Endothelial cell of hepatic sinusoid (primary cell): ENCODE data around the gene ZNF765.
"Not testable (repeated sequence)": the region's sequence is repeated elsewhere in the genome, so short reads cannot be mapped to it uniquely, and the experiment has no call there.

Experiments used
- in situ Hi-C: cut with HindIII; loops from 2 replicates; pipeline ENCODE4 v1.10.0; 2017; ENCODE audit warnings: low sequenced_read_pairs

Gene ZNF765

GRCh38 chr19:53420520-53421315 is 25.8 kb downstream of the ZNF765 start:
- in situ Hi-C loops = not testable (repeated sequence)

- in situ Hi-C loops = no loop called here
Measured at GRCh38 chr19:53422551-53422950, 27.6 kb downstream of the ZNF765 start.

- in situ Hi-C loops = not testable (repeated sequence)
Measured at GRCh38 chr19:53423074-53423473, 28.1 kb downstream of the ZNF765 start.

GRCh38 chr19:53423680-53424079 is 28.7 kb downstream of the ZNF765 start:
- in situ Hi-C loops = not testable (repeated sequence)

- in situ Hi-C loops = no loop called here
Measured at GRCh38 chr19:53424968-53425597, 30.1 kb downstream of the ZNF765 start.

DNA sequence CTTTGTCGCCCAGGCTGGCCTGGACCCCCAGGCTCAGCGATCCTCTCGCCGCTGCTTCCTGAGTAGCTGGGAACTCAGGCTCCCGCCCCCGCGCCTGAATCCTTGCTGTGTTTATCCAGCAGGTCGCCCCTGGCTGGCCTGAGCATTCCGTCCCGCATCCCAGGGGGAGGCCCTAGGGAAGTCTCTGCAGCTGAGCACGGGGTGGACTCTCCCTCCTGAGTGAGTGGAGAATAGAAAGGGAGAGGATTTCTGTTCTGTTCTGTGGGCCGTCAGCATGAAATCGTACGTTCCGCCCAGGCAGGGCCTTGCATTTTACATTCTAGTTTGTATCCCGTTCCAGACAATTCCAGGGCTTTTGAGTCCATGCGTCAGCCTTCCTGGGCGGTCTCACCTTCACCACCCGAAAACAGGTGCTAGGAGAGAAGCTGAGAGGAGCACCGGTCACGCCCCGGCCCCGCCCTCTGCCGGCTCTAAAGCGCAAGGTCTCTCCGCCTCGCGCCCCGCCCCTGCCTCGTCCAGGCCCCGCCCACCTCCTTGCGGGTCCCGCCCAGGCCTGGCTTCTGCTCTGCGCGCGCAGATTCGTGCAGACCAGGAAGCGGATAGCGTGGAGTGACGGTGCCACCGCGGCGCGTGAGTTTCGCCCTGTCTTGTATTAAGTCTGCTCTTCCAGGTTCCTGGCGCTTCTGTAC is 36.6 kb downstream of the ZNF765 start, which contains the start of gene ZNF761:
Gene ZNF761 (plus strand): TSS at position 586 of the 689 bp plus-strand sequence. CDS start 15,285 bp downstream, outside the sequence.
- in situ Hi-C loops = no loop called here

- in situ Hi-C loops = no loop called here
Measured at GRCh38 chr19:53432088-53432661, 37.2 kb downstream of the ZNF765 start.

DNA sequence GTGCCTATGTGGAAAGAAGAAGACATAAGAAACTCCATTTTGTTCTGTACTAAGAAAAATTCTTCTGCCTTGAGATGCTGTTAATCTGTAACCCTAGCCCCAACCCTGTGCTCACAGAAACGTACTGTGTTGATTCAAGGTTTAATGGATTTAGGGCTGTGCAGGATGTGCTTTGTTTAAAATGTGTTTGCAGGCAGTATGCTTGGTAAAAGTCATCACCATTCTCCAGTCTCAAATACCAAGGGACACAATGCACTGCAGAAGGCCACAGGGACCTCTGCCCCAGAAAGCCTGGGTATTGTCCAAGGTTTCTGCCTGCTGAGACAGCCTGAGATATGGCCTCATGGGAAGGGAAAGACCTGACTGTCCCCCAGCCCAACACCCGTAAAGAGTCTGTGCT is 48.9 kb downstream of the ZNF765 start:
- in situ Hi-C loops = not testable (repeated sequence)

DNA sequence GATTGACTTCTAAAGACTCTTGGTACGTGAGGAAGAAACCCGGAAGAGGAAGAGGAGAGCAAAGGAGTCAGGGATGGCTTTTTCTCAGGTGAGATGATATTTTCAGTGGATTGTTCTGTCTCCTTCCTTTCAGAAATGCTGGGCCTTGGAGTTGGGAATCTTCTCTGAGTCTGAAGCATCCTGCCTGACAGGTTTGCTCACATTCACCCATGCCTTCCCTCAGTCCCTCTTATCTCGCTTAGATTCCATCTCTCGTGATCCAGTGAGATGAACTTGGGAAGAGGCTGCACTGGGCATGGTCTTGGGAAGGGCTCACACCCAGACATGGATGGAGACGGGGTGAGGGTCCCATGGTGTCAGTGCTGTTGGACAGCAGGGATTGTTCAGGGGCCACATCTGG is 52.2 kb downstream of the ZNF765 start:
- in situ Hi-C loops = not testable (repeated sequence)

- in situ Hi-C loops = no loop called here
Measured at GRCh38 chr19:53455828-53456227, 60.9 kb downstream of the ZNF765 start.

DNA sequence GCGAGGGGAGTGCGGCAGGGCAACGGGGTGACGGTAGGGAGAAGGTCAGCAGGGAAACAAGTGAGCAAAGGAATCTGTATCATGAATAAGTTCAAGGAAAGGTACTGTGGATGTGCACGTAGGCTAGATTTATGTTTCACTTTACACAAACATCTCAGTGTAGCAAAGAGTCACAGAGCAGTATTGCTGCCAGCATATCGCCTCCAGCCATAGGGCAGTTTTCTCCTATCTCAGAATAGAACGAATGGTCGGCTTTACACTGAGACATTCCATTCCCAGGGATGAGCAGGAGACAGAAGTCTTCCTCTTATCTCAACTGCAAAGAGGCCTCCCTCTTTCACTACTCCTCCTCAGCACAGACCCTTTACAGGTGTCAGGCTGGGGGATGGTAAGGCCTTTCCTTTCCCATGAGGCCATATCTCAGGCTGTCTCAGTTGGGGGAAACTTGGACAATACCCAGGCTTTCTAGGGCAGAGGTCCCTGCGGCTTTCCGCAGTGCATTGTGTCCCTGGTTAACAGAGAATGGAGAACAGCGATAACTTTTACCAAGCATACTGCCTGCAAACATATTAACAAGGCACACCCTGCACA is 65.3 kb downstream of the ZNF765 start:
- in situ Hi-C loops = not testable (repeated sequence)

- in situ Hi-C loops = no loop called here
Measured at GRCh38 chr19:53461866-53462265, 66.9 kb downstream of the ZNF765 start.

DNA sequence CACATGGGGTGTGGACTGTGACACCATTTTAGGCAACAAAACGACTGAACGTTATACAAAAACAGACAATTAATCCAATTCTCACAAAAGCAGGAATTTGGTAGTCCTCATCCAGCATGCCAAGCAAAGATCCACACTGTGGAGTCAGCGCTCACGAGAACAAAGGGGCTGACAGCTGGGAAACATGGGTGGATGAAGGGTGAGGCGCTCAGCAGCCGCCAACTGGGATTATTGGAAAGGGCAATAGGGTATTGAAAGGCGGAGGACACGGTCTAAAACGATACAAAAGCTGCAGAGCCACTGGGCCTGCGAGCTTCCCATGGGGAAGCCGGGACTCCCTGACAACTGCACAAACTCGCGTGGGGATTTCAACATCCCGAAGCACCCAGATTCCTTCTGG is 67.9 kb downstream of the ZNF765 start:
- in situ Hi-C loops = no loop called here

DNA sequence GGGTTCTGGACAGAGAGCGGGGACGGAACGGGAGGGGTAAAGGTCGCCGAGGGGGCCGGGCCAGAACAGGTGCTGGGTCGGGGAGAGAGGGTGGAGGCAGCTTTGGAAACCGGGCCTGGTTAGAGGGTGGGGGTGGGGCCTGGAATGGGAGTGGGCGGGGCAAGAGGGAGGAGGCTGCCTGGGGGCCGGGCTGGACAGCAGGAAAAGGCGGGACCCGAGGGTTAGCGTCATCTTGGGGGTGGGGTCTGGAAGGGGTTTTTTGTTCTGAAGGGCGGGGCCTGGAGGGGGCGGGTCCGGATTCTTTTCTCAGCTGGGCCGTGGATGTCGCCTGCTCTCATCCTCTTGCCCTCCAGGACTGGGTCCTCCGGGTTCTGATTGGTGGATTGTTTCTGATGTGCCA is 68.3 kb downstream of the ZNF765 start:
- in situ Hi-C loops = no loop called here

- in situ Hi-C loops = no loop called here
Measured at GRCh38 chr19:53466726-53467484, 72.0 kb downstream of the ZNF765 start.

- in situ Hi-C loops = no loop called here
Measured at GRCh38 chr19:53467485-53468262, 72.7 kb downstream of the ZNF765 start, which contains the start of gene ZNF813. TSS of gene ZNF813 (plus strand) at chr19:53467733. CDS start at chr19:53483823, 16,090 bp downstream.

- in situ Hi-C loops = not testable (repeated sequence)
Measured at GRCh38 chr19:53468628-53469027, 73.7 kb downstream of the ZNF765 start.

DNA sequence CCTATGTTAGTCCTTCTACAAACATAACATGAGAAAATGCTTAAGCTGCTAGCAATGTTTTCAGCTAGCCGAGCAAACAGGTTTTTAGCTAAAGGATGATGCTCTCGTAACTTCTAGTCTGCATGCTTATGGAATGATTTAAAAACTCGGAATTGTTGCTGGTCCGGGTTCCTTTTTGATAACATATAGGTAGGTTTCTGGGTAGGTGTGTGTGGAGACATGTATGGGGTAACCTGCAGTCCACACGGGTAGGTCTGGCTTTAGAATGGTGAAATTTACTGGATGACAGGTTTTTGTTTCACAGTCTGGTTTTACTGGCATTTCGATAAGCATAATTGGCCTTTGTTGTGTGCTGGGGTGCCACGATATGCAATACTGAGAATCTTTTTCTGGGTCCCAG is 77.0 kb downstream of the ZNF765 start:
- in situ Hi-C loops = no loop called here

GRCh38 chr19:53474832-53475231 is 79.9 kb downstream of the ZNF765 start:
- in situ Hi-C loops = not testable (repeated sequence)
